Omental fat pad (tissue), 4 donors: ENCODE measurements around the gene SYT6. TPM values are rescaled to one million over a fixed set of nuclear protein-coding genes. Genes with fewer than 3 reads are reported as not detected.

Experiments used
- ATAC-seq: fragments of 150-250 bp; one replicate; pipeline ENCODE4 v1.9.1; 2016; ENCODE audit warnings: mild to moderate bottlenecking, moderate library complexity; ENCODE audit not compliant: low FRiP score
- DNase-seq: peaks from one replicate; pipeline ENCODE4 v3.0.0-alpha.2; 2019; ENCODE audit warnings: low spot score
- total RNA-seq, 4 donors: library from RNA; depleted of rRNA; stranded (reverse); fragments of >200 nt; gene quantifications; one replicate each; pipeline ENCODE4 v1.1.0, GENCODE V29; 2016
- TF ChIP-seq, protein P1 (sequence below), 3 donors: fragments of 450-650 bp; IDR thresholded peaks; one replicate each; pipeline ENCODE4 v1.5.1; 2016 to 2017; ENCODE audit warnings: antibody characterized with exemption in 3 of 3, mild to moderate bottlenecking in 3 of 3, moderate library complexity in 2 of 3

Gene SYT6
- total RNA-seq, 4 donors from 2014 or later: 0.84 TPM; not detected in 3

DNA sequence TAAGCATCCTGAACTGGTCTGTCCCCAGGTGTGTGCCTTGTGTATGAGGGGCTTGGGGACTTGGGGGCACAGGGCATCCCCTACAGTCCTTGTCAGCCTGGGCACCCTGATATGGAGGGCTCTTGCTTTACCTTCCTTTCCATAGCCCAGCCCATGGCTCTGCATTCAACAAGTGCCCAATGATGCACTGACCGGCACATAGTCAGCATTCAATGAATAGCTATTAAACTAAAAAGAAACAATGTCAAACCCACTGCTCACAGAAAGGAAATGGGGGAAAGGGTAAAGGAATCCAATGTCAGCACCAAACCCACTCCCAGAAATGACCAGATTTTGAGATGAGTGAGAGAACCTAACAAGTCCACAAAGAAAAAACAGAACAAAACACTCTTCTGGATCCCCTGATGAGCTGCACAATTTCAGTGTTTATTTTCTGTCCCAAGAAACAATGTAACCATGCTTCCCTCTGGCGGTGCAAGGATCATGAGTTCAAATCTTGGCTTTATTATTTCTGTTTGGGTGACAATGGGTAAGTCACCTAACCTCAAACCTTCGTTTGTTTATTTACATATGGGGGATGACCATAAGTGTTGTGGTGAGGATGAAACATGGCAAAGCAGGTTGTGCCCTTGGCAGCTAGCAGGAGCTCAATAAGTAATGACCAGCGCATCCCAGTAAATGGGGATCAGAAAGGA is 22.0 kb downstream of the SYT6 start:
- DNase-seq: no peak
- ATAC-seq: no peak
- TF ChIP-seq, protein P1, sequence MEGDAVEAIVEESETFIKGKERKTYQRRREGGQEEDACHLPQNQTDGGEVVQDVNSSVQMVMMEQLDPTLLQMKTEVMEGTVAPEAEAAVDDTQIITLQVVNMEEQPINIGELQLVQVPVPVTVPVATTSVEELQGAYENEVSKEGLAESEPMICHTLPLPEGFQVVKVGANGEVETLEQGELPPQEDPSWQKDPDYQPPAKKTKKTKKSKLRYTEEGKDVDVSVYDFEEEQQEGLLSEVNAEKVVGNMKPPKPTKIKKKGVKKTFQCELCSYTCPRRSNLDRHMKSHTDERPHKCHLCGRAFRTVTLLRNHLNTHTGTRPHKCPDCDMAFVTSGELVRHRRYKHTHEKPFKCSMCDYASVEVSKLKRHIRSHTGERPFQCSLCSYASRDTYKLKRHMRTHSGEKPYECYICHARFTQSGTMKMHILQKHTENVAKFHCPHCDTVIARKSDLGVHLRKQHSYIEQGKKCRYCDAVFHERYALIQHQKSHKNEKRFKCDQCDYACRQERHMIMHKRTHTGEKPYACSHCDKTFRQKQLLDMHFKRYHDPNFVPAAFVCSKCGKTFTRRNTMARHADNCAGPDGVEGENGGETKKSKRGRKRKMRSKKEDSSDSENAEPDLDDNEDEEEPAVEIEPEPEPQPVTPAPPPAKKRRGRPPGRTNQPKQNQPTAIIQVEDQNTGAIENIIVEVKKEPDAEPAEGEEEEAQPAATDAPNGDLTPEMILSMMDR (IDR thresholded peaks at IDR 0.05): no peak

DNA sequence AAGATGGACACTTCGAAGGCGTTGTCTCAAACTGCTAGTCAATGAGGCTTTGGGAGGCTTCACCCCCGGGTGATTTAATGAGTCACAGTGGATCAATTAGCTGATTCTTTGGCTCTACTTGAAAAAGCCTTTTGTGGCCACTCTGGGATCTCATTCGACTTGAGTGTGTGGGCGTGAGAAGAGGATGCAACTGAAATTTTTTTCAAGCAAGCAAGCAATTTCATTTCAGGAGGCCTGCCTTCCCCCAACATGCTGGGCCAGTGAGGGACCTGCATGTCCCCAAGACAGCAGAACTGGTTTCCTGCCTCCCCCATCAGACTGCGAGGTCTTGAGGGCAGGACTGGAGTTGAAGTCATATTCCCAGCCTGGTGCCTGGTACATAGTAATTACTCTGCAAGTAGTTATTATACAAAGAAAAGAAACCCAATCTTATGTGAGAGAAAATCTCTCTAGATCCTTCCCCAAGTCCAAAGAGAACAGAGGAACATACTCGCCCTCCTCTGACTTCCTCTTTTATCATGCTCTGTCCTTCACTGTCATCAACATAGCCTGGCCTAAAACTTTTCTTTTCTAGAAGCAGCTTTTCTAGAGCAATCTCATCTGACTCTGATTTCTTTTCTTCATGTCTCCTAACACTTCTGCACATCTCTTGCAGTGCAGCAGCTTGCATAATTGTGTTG is 22.7 kb downstream of the SYT6 start:
- DNase-seq: no peak
- ATAC-seq: no peak

DNA sequence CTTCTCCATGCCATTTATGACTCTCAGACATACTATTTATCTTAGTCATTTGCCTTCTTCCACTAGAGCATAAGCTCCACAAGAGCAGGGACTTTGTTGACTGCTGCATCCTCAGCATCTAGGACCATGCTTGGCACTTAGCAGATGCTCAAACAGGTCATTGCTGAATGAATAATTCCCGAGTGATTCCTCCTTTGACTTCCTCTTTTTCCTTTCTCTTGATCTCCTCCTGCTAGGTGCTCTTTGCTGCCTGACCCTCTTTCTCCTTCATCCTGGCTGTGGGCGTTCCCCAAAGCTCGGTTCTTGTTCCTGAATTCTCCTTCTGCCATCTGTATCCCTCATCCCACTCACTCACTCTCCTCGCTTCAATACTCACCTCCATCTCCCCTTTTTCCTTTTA is 23.5 kb downstream of the SYT6 start:
- TF ChIP-seq, protein P1 (IDR thresholded peaks at IDR 0.05): no peak
- ATAC-seq (no peak), DNase-seq (no peak)

More for the DNA sequence above, 22.7 kb downstream of the SYT6 start:
- TF ChIP-seq, protein P1 (IDR thresholded peaks at IDR 0.05): no peak

DNA sequence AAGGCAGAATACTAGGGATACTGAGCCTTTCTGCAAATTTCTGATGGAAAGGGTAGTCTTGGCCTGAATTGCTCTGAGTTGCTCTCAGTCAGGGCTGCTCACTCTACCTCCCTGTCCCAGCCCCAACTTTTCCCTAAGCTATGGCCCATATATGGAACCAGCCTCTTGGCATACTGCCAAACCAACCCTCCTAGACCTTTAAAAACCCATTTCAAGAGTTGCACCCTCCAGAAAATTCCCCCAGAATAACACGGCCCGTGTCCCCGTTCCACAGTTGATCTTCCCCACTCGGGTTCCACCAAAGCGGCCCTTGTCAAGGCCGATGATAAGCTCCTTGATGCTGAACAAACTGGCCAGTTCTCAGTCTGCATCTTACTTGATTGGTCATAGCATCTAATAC is 25.4 kb downstream of the SYT6 start:
- DNase-seq (no peak), ATAC-seq (no peak)
- TF ChIP-seq, protein P1 (IDR thresholded peaks at IDR 0.05): no peak

DNA sequence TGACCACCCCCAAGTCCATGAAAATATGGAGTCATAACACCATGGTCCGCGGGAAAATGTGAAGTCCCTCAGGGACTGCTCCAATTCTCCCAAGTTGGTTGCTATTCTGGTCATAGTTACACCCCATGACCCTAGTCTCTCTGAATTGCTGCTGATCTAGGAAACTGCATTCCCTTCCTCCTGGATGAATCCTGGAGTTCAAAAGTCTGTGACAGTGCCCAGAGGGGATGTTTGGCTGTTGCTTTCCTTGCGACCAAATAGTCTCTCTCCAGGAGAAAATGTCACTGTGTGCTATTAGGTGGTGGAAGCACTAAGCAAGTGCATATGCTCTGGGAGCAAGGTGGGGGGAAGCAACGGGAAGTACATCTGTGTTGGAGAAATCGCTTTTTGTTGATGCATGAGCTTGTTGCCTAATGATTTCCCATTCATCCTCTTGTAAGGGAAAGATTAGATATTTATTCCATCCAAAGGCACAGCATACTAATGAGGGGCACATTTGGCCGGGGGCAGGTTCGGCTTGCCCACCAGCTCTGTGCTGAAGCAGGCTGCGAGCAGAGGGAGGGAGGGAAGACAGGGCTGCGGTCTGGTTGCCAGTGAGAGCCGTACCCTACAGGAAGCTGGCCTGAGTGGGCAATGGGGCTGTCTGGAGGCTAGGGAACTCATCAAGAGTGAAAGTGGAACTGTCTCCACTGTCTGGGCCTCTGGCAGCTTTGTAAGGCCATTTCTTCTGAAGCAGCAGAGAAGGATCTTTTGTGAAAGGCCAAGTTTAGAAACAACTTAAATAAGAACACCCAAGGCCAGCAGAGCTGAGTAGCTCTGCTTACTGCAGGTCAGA is 27.2 kb downstream of the SYT6 start:
- ATAC-seq (no peak), DNase-seq (no peak)
- TF ChIP-seq, protein P1 (IDR thresholded peaks at IDR 0.05): no peak

DNA sequence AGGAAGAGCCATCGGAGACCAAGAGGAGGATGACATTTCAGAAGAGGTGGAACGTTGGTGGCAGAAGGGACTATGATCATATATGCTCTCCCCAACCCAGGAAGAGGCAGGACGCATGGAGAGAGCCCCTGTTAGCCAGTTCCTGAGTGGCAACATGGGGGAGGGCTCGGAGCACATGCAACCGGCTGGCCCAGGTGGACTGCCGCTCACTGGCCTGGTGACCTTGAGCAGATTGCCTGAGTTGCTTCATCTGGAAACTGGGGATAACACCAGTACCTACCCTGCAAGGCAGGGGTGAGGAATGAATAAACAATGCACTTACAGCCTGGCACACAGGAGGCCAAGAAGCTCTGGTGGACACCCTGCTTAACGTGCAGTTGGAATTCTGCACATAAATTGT is 29.0 kb downstream of the SYT6 start:
- TF ChIP-seq, protein P1 (IDR thresholded peaks at IDR 0.05): no peak
- DNase-seq (no peak), ATAC-seq (no peak)
